HEK293 (cell line): Measurements from ENCODE around the gene EEFSEC.

Experiments used
- CTCF ChIA-PET: fragments of 350-600 bp; formaldehyde crosslinking; extraction: SDS; loops from one replicate; lab custom pipeline; 2021; ENCODE audit warnings: antibody characterized with exemption; lab: Yijun Ruan, JAX
- POLR2A ChIA-PET: fragments of 300-600 bp; formaldehyde crosslinking; extraction: SDS; loops from one replicate; lab custom pipeline; 2020; ENCODE audit warnings: antibody characterized with exemption, inconsistent platforms; lab: Yijun Ruan, JAX
- H3K27ac ChIP-seq: fragments of 200-500 bp; sonication (Bioruptor generic); 2 replicates; pipeline ENCODE4 v1.5.1; 2014; ENCODE audit warnings: low read depth, low read length, control low read depth, inconsistent platforms; ENCODE audit errors: extremely low read depth
- H3K36me3 ChIP-seq, 2 experiments: fragments of 200-500 bp in 1 of 2; sonication (Bioruptor generic) in 1 of 2; 1 replicate in 1 of 2; 2 replicates in 1 of 2; pipeline ENCODE4 v1.5.1; 2014 to 2017; ENCODE audit warnings: inconsistent platforms in 2 of 2, low read length in 2 of 2; ENCODE audit not compliant: control insufficient read depth in 2 of 2, insufficient read depth in 1 of 2
- H3K4me1 ChIP-seq: fragments of 200-500 bp; sonication (Bioruptor generic); 2 replicates; pipeline ENCODE4 v1.5.1; 2014; ENCODE audit warnings: mild to moderate bottlenecking, low read length, inconsistent platforms; ENCODE audit not compliant: control insufficient read depth, insufficient read depth
- H3K4me3 ChIP-seq: 2 replicates; pipeline ENCODE4 v1.5.1; 2011; ENCODE audit warnings: low read depth, mild to moderate bottlenecking, control low read depth, low read length, moderate library complexity
- H3K9me3 ChIP-seq: fragments of 200-500 bp; sonication (Bioruptor generic); 2 replicates; pipeline ENCODE4 v1.5.1; 2014; ENCODE audit warnings: low read depth, low read length, inconsistent platforms; ENCODE audit not compliant: control insufficient read depth, insufficient read depth
- EGR2 ChIP-seq: fragments of 450-650 bp; formaldehyde crosslinking; IDR thresholded peaks from 2 replicates; pipeline ENCODE4 v1.5.1; 2016; ENCODE audit warnings: low read depth, missing biosample characterization, missing genetic modification characterization
- FEZF1 ChIP-seq: fragments of 450-650 bp; formaldehyde crosslinking; IDR thresholded peaks from 2 replicates; pipeline ENCODE4 v1.5.1; 2016; ENCODE audit warnings: missing biosample characterization, missing genetic modification characterization
- HOXC10 ChIP-seq: sonication (generic); formaldehyde crosslinking; IDR thresholded peaks from 2 replicates; pipeline ENCODE4 v1.8.1; 2023; ENCODE audit warnings: mild to moderate bottlenecking, missing genetic modification reagents
- OSR2 ChIP-seq: fragments of 450-650 bp; formaldehyde crosslinking; IDR thresholded peaks from 2 replicates; pipeline ENCODE4 v1.5.1; 2016; ENCODE audit warnings: missing biosample characterization, missing genetic modification characterization
- SP3 ChIP-seq: fragments of 450-650 bp; formaldehyde crosslinking; IDR thresholded peaks from 2 replicates; pipeline ENCODE4 v1.5.1; 2016; ENCODE audit warnings: missing biosample characterization, missing genetic modification characterization
- ZBTB7A ChIP-seq: fragments of 450-650 bp; formaldehyde crosslinking; IDR thresholded peaks from 2 replicates; pipeline ENCODE4 v1.5.1; 2016; ENCODE audit warnings: low read depth, missing biosample characterization, missing genetic modification characterization
- ZNF2 ChIP-seq: fragments of 450-650 bp; formaldehyde crosslinking; IDR thresholded peaks from 2 replicates; pipeline ENCODE4 v1.5.1; 2016; ENCODE audit warnings: missing biosample characterization, missing genetic modification characterization
- ZNF311 ChIP-seq: fragments of 450-650 bp; formaldehyde crosslinking; IDR thresholded peaks from 2 replicates; pipeline ENCODE4 v1.5.1; 2017; ENCODE audit warnings: missing biosample characterization, missing genetic modification characterization, borderline replicate concordance
- ZNF335 ChIP-seq: fragments of 450-650 bp; formaldehyde crosslinking; conservative IDR thresholded peaks from 2 replicates; pipeline ENCODE4 v1.5.1; 2016; ENCODE audit warnings: missing biosample characterization, missing genetic modification characterization
- ZNF341 ChIP-seq: fragments of 450-650 bp; formaldehyde crosslinking; IDR thresholded peaks from 2 replicates; pipeline ENCODE4; 2016; ENCODE audit warnings: low read depth, missing biosample characterization, missing genetic modification characterization
- ZNF561 ChIP-seq: fragments of 450-650 bp; IDR thresholded peaks from 2 replicates; pipeline ENCODE4 v1.5.1; 2018; ENCODE audit warnings: missing biosample characterization, missing genetic modification characterization, borderline replicate concordance
- ZNF596 ChIP-seq: fragments of 450-650 bp; IDR thresholded peaks from 2 replicates; pipeline ENCODE4 v1.5.0; 2018; ENCODE audit warnings: missing biosample characterization, mild to moderate bottlenecking, missing genetic modification characterization, moderate library complexity
- ZNF624 ChIP-seq: fragments of 450-650 bp; formaldehyde crosslinking; IDR thresholded peaks from 2 replicates; pipeline ENCODE4 v1.5.1; 2017; ENCODE audit warnings: missing biosample characterization, missing genetic modification characterization
- ZNF654 ChIP-seq: fragments of 450-650 bp; formaldehyde crosslinking; IDR thresholded peaks from 2 replicates; pipeline ENCODE4 v1.5.1; 2016; ENCODE audit warnings: low read depth, missing biosample characterization, missing genetic modification characterization
- ZNF660 ChIP-seq: fragments of 450-650 bp; IDR thresholded peaks from 2 replicates; pipeline ENCODE4 v1.5.1; 2018; ENCODE audit warnings: missing biosample characterization, mild to moderate bottlenecking, missing genetic modification characterization
- ZSCAN30 ChIP-seq: fragments of 450-650 bp; IDR thresholded peaks from 2 replicates; pipeline ENCODE4 v1.5.1; 2018; ENCODE audit warnings: missing biosample characterization, mild to moderate bottlenecking, missing genetic modification characterization, moderate library complexity
- TF ChIP-seq, protein P1 (sequence below): fragments of 450-650 bp; formaldehyde crosslinking; IDR thresholded peaks from 2 replicates; pipeline ENCODE4 v1.5.1; 2016; ENCODE audit warnings: missing biosample characterization, missing genetic modification characterization
- TF ChIP-seq, protein P2 (sequence below): fragments of 450-650 bp; formaldehyde crosslinking; IDR thresholded peaks from 2 replicates; pipeline ENCODE4 v1.5.0; 2017; ENCODE audit warnings: missing biosample characterization, missing genetic modification characterization, borderline replicate concordance
- TF ChIP-seq, protein P3 (sequence below): fragments of 450-650 bp; formaldehyde crosslinking; IDR thresholded peaks from 2 replicates; pipeline ENCODE4 v1.5.1; 2017; ENCODE audit warnings: missing biosample characterization, missing genetic modification characterization

Gene EEFSEC

GRCh38 chr3:128170866-128171516 is 17.7 kb downstream of the EEFSEC start:
- no peak overlapping the region for H3K4me3 ChIP-seq
- no peaks in the 10 kb centered on the region for H3K4me1 ChIP-seq
- TF ChIP-seq, protein P1, sequence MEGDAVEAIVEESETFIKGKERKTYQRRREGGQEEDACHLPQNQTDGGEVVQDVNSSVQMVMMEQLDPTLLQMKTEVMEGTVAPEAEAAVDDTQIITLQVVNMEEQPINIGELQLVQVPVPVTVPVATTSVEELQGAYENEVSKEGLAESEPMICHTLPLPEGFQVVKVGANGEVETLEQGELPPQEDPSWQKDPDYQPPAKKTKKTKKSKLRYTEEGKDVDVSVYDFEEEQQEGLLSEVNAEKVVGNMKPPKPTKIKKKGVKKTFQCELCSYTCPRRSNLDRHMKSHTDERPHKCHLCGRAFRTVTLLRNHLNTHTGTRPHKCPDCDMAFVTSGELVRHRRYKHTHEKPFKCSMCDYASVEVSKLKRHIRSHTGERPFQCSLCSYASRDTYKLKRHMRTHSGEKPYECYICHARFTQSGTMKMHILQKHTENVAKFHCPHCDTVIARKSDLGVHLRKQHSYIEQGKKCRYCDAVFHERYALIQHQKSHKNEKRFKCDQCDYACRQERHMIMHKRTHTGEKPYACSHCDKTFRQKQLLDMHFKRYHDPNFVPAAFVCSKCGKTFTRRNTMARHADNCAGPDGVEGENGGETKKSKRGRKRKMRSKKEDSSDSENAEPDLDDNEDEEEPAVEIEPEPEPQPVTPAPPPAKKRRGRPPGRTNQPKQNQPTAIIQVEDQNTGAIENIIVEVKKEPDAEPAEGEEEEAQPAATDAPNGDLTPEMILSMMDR (tag by site-specific recombination) = peak; percentile 77
- TF ChIP-seq ZNF654 (tag by site-specific recombination) (peak; percentile 76), ZNF660 (tag by site-specific recombination) (peak; percentile 25; the same call in 1 of the 2 replicates), ZNF596 (no peak), HOXC10 (CRISPR knock-in tag) (no peak)
- TF ChIP-seq, all 188 proteins: peak for 3
- Histone ChIP-seq H3K27ac (no peak overlapping the region), H3K9me3 (no peaks in the 10 kb centered on the region), H3K36me3 (no peaks in the 10 kb centered on the region)
- CTCF ChIA-PET = interaction anchor here (0.6 to 1.2 kb wide), 5 partner anchors 24 to 331 kb away, joined by 3 to 9 read pairs (median 3); no protein-coding TSS in a partner anchor
- POLR2A ChIA-PET = no interaction called here

GRCh38 chr3:128173200-128173599 is 19.9 kb downstream of the EEFSEC start:
- Histone ChIP-seq H3K9me3 (no peaks in the 10 kb centered on the region), H3K4me1 (no peaks in the 10 kb centered on the region), H3K36me3 (no peaks in the 10 kb centered on the region), H3K27ac (no peak overlapping the region), H3K4me3 (no peak overlapping the region)
- TF ChIP-seq ZBTB7A (no peak), ZNF311 (tag by site-specific recombination) (no peak), ZSCAN30 (tag by site-specific recombination) (no peak)
- ChIA-PET CTCF (interaction anchor here (0.7 to 1.8 kb wide), 3 partner anchors 29 to 436 kb away, joined by 3 to 4 read pairs (median 3); no protein-coding TSS in a partner anchor), POLR2A (interaction anchor here (0.6 to 0.9 kb wide), 2 partner anchors 19 to 22 kb away, joined by 3 read pairs; no protein-coding TSS in a partner anchor)

GRCh38 chr3:128173849-128174248 is 20.6 kb downstream of the EEFSEC start:
- Histone ChIP-seq H3K9me3 (no peaks in the 10 kb centered on the region), H3K4me3 (no peak overlapping the region), H3K4me1 (no peaks in the 10 kb centered on the region), H3K27ac (no peak overlapping the region), H3K36me3 (no peaks in the 10 kb centered on the region)
- CTCF ChIA-PET = interaction anchor here (0.6 kb wide), 2 partner anchors 75 to 149 kb away, joined by 3 read pairs; no protein-coding TSS in a partner anchor
- TF ChIP-seq ZNF654 (tag by site-specific recombination) (no peak), ZNF561 (tag by site-specific recombination) (no peak), FEZF1 (tag by site-specific recombination) (peak; percentile 49), SP3 (no peak)
- POLR2A ChIA-PET = interaction anchor here (0.9 kb wide), 1 partner anchor 18 kb away, joined by 3 read pairs; no protein-coding TSS in a partner anchor

DNA sequence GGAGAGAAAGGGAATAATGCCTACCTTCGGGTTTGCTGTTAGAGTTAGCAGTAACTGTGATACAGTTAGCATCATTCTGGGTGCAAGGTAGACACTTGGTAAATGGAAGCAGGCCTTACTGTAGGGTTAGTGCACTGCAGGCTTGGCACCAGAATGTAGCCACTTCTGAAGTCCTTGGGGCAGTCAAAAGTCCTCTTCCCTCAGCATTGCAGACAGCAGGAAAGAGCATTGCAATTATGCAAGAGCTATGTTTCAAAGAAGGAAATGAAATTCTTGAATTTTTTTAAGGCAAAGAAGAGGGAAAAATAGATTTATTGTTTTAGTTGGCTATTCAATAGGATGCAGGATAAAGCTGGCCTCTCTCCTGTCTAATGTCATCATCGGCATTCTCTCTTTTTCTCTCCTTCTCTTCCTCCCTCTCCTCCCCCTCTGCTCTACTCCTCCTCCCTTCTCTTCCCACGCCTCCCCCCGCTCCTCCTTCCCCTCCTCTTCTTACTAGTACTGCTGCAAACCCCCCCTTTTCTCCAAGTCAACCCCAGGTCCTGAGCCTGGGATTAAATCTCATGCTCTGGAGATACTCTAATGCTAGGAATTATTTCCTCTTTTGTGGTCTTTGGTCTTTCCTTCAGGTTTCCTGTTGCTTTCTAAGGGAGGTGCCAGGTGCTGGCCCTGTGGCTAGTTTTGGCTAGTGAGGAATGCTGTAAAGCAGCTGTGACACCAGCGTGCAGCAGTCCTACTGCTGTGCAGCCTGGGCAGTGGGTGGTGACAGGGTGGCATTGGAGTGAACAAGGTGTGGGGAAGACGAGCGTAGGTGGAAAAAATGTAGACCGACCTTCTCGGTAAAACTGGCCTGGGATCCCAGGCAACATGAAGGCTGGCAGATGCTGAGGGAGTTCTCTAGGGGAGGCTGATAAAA is 21.7 kb downstream of the EEFSEC start:
- Histone ChIP-seq H3K9me3 (no peaks in the 10 kb centered on the region), H3K36me3 (no peaks in the 10 kb centered on the region), H3K4me1 (no peaks in the 10 kb centered on the region), H3K4me3 (no peak overlapping the region), H3K27ac (no peak overlapping the region)
- CTCF ChIA-PET = no interaction called here
- POLR2A ChIA-PET = no interaction called here
- TF ChIP-seq ZNF2 (tag by site-specific recombination) (no peak), EGR2 (tag by site-specific recombination) (0 out of 2 replicates have a peak, but pooled peaks have one; percentile 43), ZNF335 (tag by site-specific recombination) (no peak), ZNF341 (tag by site-specific recombination) (peak; percentile 47; the same call in 1 of the 2 replicates), ZNF624 (tag by site-specific recombination) (no peak), OSR2 (tag by site-specific recombination) (no peak), FEZF1 (tag by site-specific recombination) (no peak)
- TF ChIP-seq, protein P2, sequence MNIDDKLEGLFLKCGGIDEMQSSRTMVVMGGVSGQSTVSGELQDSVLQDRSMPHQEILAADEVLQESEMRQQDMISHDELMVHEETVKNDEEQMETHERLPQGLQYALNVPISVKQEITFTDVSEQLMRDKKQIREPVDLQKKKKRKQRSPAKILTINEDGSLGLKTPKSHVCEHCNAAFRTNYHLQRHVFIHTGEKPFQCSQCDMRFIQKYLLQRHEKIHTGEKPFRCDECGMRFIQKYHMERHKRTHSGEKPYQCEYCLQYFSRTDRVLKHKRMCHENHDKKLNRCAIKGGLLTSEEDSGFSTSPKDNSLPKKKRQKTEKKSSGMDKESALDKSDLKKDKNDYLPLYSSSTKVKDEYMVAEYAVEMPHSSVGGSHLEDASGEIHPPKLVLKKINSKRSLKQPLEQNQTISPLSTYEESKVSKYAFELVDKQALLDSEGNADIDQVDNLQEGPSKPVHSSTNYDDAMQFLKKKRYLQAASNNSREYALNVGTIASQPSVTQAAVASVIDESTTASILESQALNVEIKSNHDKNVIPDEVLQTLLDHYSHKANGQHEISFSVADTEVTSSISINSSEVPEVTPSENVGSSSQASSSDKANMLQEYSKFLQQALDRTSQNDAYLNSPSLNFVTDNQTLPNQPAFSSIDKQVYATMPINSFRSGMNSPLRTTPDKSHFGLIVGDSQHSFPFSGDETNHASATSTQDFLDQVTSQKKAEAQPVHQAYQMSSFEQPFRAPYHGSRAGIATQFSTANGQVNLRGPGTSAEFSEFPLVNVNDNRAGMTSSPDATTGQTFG = no peak
- TF ChIP-seq, protein P3, sequence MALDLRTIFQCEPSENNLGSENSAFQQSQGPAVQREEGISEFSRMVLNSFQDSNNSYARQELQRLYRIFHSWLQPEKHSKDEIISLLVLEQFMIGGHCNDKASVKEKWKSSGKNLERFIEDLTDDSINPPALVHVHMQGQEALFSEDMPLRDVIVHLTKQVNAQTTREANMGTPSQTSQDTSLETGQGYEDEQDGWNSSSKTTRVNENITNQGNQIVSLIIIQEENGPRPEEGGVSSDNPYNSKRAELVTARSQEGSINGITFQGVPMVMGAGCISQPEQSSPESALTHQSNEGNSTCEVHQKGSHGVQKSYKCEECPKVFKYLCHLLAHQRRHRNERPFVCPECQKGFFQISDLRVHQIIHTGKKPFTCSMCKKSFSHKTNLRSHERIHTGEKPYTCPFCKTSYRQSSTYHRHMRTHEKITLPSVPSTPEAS (tag by site-specific recombination) = no peak
